Measurements from ENCODE around the gene GOT2. TPM values are rescaled to one million over a fixed set of nuclear protein-coding genes. Genes with fewer than 3 reads are reported as not detected.

The GOT2 gene
- total and polyA plus RNA-seq, 2 of the 8 experiments (the other 6 are each of a cell fraction or from before 2014, with no cell fraction given), result 62.9 to 223 TPM

GRCh38 chr16:58678269-58678668 lies 55.8 kb downstream of the GOT2 start:
- H3K23ac ChIP-seq (ENCODE audit: insufficient read length), result no peak overlapping the region
- no peak overlapping the region for H3K18ac ChIP-seq (ENCODE audit: extremely low read depth, low read length)
- no peak overlapping the region for H2BK15ac ChIP-seq (ENCODE audit: low read length)
- no peak overlapping the region for H2BK20ac ChIP-seq (ENCODE audit: low read length)
- H3K4me1 ChIP-seq (replicated peaks in 1 of 4; ENCODE audit: control insufficient read depth in 3 of 4, insufficient read depth in 4 of 4, low read length in 3 of 4), result no peaks in the 10 kb centered on the region
- H3K36me3 ChIP-seq (ENCODE audit: control insufficient read depth in 2 of 4, insufficient read depth in 4 of 4, low read length in 3 of 4), result peaks cover 2 to 22% (median 8%) of the 10 kb centered on the region in 4 experiments; a peak in 4 of 8 replicates
- H2BK12ac ChIP-seq (ENCODE audit: low read depth, low read length), result no peak overlapping the region
- no peak overlapping the region for H3K4me3 ChIP-seq (ENCODE audit: extremely low read depth in 1 of 4, insufficient read depth in 2 of 4, low read depth in 3 of 4, low read length in 4 of 4)
- no peak overlapping the region for H3K56ac ChIP-seq (replicated peaks; ENCODE audit: insufficient read length, low read depth, low read length)
- no peak overlapping the region for H3K9ac ChIP-seq (replicated peaks in 1 of 4; ENCODE audit: extremely low read depth in 1 of 4, low read depth in 3 of 4, low read length in 3 of 4)
- no peak overlapping the region for H4K91ac ChIP-seq (replicated peaks; ENCODE audit: insufficient read length, low read length)
- H3K4ac ChIP-seq (replicated peaks; ENCODE audit: insufficient read length, low read depth, low read length), result no peak overlapping the region
- H3K14ac ChIP-seq (ENCODE audit: insufficient read length), result no peak overlapping the region
- no peak overlapping the region for H3K4me2 ChIP-seq (ENCODE audit: insufficient read depth in 1 of 2, low read depth in 2 of 2, low read length in 2 of 2)
- no peaks in the 10 kb centered on the region; a peak in 1 of 4 replicates for H3K79me2 ChIP-seq (ENCODE audit: control insufficient read depth in 1 of 2, insufficient read depth in 2 of 2, low read length in 2 of 2)
- H3K27me3 ChIP-seq (replicated peaks in 1 of 4; ENCODE audit: control insufficient read depth in 3 of 4, extremely low read depth in 1 of 4, insufficient read depth in 3 of 4, low read length in 3 of 4), result no peaks in the 10 kb centered on the region
- 100% methylated on average over 4 of the region's 4 CpGs; no CpG with 5 or more reads in 1 of the 2 experiments for WGBS, 2 experiments (ENCODE audit: extremely low coverage in 1 of 2, insufficient coverage in 1 of 2, insufficient read length in 1 of 2, insufficient replicate concordance in 2 of 2, low coverage in 1 of 2, low lambda C conversion rate in 2 of 2, missing lambda C conversion rate in 1 of 2)
- CTCF ChIA-PET (ENCODE audit: partially characterized antibody), result interaction anchor here (1.1 to 2.1 kb wide), 2 partner anchors 10 to 78 kb away, joined by 3 to 6 read pairs; no protein-coding TSS in a partner anchor
- DNase-seq (ENCODE audit: low read depth in 1 of 2, low spot score in 2 of 2) (no peak), FAIRE-seq (no peak)
- H2AK5ac ChIP-seq (ENCODE audit: low read depth, low read length), result no peak overlapping the region
- no peak overlapping the region for H4K5ac ChIP-seq (ENCODE audit: insufficient read length, low read depth, low read length)
- peaks cover 2% of the 10 kb centered on the region; the same call in 1 of the 2 replicates for H3K23me2 ChIP-seq (ENCODE audit: low read depth, low read length)
- no peak overlapping the region for H3K27ac ChIP-seq (ENCODE audit: low read depth, low read length)
- H2AFZ ChIP-seq (ENCODE audit: low read length), result no peak overlapping the region
- no peak overlapping the region for H2BK5ac ChIP-seq (ENCODE audit: low read depth, low read length)
- H3K9me3 ChIP-seq (ENCODE audit: insufficient read depth in 2 of 2, low read depth in 1 of 2, low read length in 1 of 2), result no peaks in the 10 kb centered on the region
- POLR2A ChIA-PET (ENCODE audit: partially characterized antibody), result interaction anchor here (0.9 to 1.3 kb wide), 2 partner anchors 30 to 69 kb away, joined by 4 read pairs; no protein-coding TSS in a partner anchor
- H3K79me1 ChIP-seq (ENCODE audit: low read depth, low read length), result peaks cover 2% of the 10 kb centered on the region; the same call in 1 of the 2 replicates
- H2BK120ac ChIP-seq (replicated peaks; ENCODE audit: low read depth, low read length), result no peak overlapping the region
- peaks cover 0 to 9% of the 10 kb centered on the region in 2 experiments for H4K20me1 ChIP-seq (replicated peaks in 1 of 2; ENCODE audit: control insufficient read depth in 1 of 2, insufficient read depth in 2 of 2, low read length in 2 of 2)
- H4K8ac ChIP-seq (ENCODE audit: extremely low read depth, insufficient read depth, low read length), result no peak overlapping the region
- TF ChIP-seq, protein P1, sequence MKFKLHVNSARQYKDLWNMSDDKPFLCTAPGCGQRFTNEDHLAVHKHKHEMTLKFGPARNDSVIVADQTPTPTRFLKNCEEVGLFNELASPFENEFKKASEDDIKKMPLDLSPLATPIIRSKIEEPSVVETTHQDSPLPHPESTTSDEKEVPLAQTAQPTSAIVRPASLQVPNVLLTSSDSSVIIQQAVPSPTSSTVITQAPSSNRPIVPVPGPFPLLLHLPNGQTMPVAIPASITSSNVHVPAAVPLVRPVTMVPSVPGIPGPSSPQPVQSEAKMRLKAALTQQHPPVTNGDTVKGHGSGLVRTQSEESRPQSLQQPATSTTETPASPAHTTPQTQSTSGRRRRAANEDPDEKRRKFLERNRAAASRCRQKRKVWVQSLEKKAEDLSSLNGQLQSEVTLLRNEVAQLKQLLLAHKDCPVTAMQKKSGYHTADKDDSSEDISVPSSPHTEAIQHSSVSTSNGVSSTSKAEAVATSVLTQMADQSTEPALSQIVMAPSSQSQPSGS (IDR thresholded peaks at IDR 0.05; ENCODE audit: low read length), result no peak
- TF ChIP-seq CREB1 (IDR thresholded peaks at IDR 0.05), result no peak
- no peak for TF ChIP-seq SP2 (IDR thresholded peaks at IDR 0.05; ENCODE audit: low read length)
- TF ChIP-seq CTBP2 (IDR thresholded peaks at IDR 0.05; ENCODE audit: borderline replicate concordance, insufficient read depth, insufficient read length, low read length), result no peak
- TF ChIP-seq SIN3A (conservative IDR thresholded peaks at IDR 0.05 in 1 of 2, IDR thresholded peaks at IDR 0.05 in 1 of 2; ENCODE audit: low read depth in 1 of 2, low read length in 2 of 2), result no peak
- TF ChIP-seq MAX (IDR thresholded peaks at IDR 0.05), result no peak
- TF ChIP-seq BRCA1 (IDR thresholded peaks at IDR 0.05; ENCODE audit: low read depth, low read length), result no peak
- TF ChIP-seq EZH2 (IDR thresholded peaks at IDR 0.05; ENCODE audit: low read depth, low read length, severe bottlenecking), result no peak
- TF ChIP-seq HDAC6 (IDR thresholded peaks at IDR 0.05; ENCODE audit: low read depth, low read length), result no peak
- TF ChIP-seq MAFK (IDR thresholded peaks at IDR 0.05; ENCODE audit: low read depth, low read length), result no peak
- no peak for TF ChIP-seq HDAC2 (IDR thresholded peaks at IDR 0.05; ENCODE audit: borderline replicate concordance in 1 of 2, low read depth in 2 of 2, low read length in 2 of 2)
